ENCODE measurements around the gene DMRTB1. TPM values are rescaled to one million over a fixed set of nuclear protein-coding genes. Genes with fewer than 3 reads are reported as not detected.

The DMRTB1 gene
- total RNA-seq, 1 experiment from 2014 or later: not detected

DNA sequence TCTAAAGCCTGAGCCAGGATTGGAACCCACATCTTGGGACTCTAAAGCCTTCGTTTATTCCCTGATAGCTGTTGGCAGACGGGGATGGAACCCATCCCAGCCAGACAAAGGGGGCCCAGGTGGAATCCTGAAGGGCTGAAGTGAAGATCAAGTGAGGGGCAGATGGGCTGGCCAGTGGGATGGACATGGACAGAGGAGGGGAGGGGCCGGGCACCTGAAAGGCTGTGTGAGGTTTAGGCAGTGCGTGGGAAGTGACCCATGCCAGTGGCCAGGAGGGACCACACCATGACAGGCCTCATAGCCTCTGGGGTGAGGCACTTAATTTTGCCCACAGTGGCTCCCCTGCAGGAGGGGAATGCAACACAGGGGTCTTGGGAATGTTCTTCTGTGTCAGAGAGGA lies 44.6 kb upstream of the DMRTB1 start:
- Histone ChIP-seq H3K27ac (ENCODE audit: low read length) (no peak overlapping the region), H3K9me3 (ENCODE audit: low read length) (no peaks in the 10 kb centered on the region)

DNA sequence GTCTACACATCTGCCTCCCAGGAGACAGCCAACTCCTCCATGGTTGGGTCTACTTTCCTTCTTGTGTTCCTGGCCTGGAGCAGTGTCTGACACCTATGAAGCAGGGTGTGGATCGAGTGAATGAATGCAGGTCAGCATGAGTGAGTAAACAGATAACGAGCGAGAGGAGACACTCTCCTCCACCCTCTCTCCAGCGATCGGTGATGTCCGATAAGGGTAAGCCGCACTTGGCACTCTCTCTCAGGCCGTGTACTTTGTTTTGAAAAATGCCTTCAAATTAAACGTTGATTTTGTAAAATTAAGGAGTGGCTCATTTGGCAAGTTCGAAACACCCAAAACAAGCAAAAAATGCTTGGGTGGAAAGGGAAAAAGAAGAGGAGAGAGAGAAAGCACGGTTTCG lies 43.8 kb upstream of the DMRTB1 start:
- Histone ChIP-seq H3K9me2 (replicated peaks; ENCODE audit: insufficient read depth, low read length) (no peaks in the 10 kb centered on the region), H3K9me3 (ENCODE audit: low read length) (no peaks in the 10 kb centered on the region), H3K36me3 (ENCODE audit: insufficient read depth, low read length) (no peaks in the 10 kb centered on the region), H3K79me2 (ENCODE audit: low read length) (no peaks in the 10 kb centered on the region), H3K4me1 (ENCODE audit: low read length) (no peaks in the 10 kb centered on the region), H3K27me3 (ENCODE audit: low read length) (no peaks in the 10 kb centered on the region), H3K4me2 (ENCODE audit: low read depth, low read length, poor library complexity, severe bottlenecking) (no peak overlapping the region), H3K9ac (ENCODE audit: low read length) (no peak overlapping the region), H3K4me3 (ENCODE audit: low read length) (no peak overlapping the region), H2AFZ (ENCODE audit: low read length) (no peak overlapping the region), H3K27ac (ENCODE audit: low read length) (no peak overlapping the region), H4K20me1 (ENCODE audit: insufficient read depth, low read depth, low read length) (no peaks in the 10 kb centered on the region)
- no peak for DNase-seq

More for the DNA sequence above, 44.6 kb upstream of the DMRTB1 start:
- no peaks in the 10 kb centered on the region for H3K36me3 ChIP-seq (ENCODE audit: insufficient read depth, low read length)
- H3K79me2 ChIP-seq (ENCODE audit: low read length): no peaks in the 10 kb centered on the region
- H3K9ac ChIP-seq (ENCODE audit: low read length): no peak overlapping the region
- H3K27me3 ChIP-seq (ENCODE audit: low read length): no peaks in the 10 kb centered on the region
- no peak for DNase-seq
- no peaks in the 10 kb centered on the region for H3K9me2 ChIP-seq (replicated peaks; ENCODE audit: insufficient read depth, low read length)
- no peaks in the 10 kb centered on the region for H4K20me1 ChIP-seq (ENCODE audit: insufficient read depth, low read depth, low read length)
- no peak overlapping the region for H3K4me2 ChIP-seq (ENCODE audit: low read depth, low read length, poor library complexity, severe bottlenecking)
- H2AFZ ChIP-seq (ENCODE audit: low read length): no peak overlapping the region
- H3K4me3 ChIP-seq (ENCODE audit: low read length): no peak overlapping the region
- H3K4me1 ChIP-seq (ENCODE audit: low read length): peaks cover 1% of the 10 kb centered on the region; the same call in 1 of the 2 replicates

DNA sequence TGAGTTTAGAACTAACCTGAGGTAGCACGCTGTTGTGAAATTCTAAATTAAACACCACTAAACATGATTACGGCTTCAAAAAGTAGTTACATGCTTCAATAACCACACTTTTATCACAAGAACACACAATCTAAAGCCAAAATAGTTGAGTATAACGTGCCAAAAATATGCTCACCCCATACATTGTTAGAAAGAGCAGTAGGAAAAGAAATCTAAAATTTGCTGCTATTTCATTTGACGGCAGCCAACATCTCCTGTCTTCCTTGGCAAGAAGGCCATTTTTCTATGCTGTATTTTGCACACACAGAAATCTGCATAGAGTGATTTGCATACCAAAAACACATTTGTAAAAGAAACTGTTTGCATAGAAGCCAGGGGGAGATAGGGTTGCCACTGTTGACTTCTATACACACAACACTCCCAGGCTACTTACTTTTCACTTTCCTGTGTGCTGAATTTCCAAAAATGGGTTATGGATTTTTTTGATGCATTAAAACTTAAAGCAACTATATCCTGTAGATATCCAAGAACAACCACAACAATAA lies 42.9 kb upstream of the DMRTB1 start:
- Histone ChIP-seq H3K4me1 (ENCODE audit: low read length) (no peaks in the 10 kb centered on the region), H3K4me2 (ENCODE audit: low read depth, low read length, poor library complexity, severe bottlenecking) (no peak overlapping the region)

DNA sequence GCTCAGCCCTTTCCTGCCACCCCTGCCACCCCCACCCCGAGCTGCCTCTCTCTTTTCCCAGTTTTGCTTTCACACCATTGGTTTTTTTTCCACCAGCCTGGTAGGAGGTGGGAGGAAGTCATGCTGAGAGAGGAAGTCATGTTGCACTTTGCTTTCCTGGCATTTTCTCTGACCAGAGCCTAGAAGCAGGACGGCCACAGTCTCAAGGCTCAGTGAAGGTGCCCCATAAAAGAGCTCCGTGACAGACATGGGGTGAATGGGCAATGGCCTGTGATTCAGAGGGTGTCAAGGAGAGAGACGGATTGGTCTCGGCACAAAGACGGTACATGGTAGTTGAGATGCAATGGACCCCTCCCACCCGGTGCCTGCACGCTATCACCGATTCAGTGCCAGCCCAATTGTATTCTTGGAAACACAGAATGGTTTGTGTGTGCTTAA lies 42.1 kb upstream of the DMRTB1 start:
- Histone ChIP-seq H3K27me3 (ENCODE audit: low read length) (no peaks in the 10 kb centered on the region), H3K4me1 (ENCODE audit: low read length) (no peaks in the 10 kb centered on the region), H3K4me2 (ENCODE audit: low read depth, low read length, poor library complexity, severe bottlenecking) (no peak overlapping the region), H2AFZ (ENCODE audit: low read length) (no peak overlapping the region), H3K9me2 (replicated peaks; ENCODE audit: insufficient read depth, low read length) (no peaks in the 10 kb centered on the region), H3K9me3 (ENCODE audit: low read length) (no peaks in the 10 kb centered on the region), H3K36me3 (ENCODE audit: insufficient read depth, low read length) (no peaks in the 10 kb centered on the region), H3K4me3 (ENCODE audit: low read length) (no peak overlapping the region), H3K79me2 (ENCODE audit: low read length) (no peaks in the 10 kb centered on the region), H3K27ac (ENCODE audit: low read length) (no peak overlapping the region), H3K9ac (ENCODE audit: low read length) (no peak overlapping the region), H4K20me1 (ENCODE audit: insufficient read depth, low read depth, low read length) (no peaks in the 10 kb centered on the region)
- no peak for DNase-seq

More for the DNA sequence above, 42.9 kb upstream of the DMRTB1 start:
- Histone ChIP-seq H3K79me2 (ENCODE audit: low read length) (no peaks in the 10 kb centered on the region), H3K27me3 (ENCODE audit: low read length) (no peaks in the 10 kb centered on the region), H3K27ac (ENCODE audit: low read length) (no peak overlapping the region), H2AFZ (ENCODE audit: low read length) (no peak overlapping the region), H3K9me2 (replicated peaks; ENCODE audit: insufficient read depth, low read length) (no peaks in the 10 kb centered on the region), H3K9ac (ENCODE audit: low read length) (no peak overlapping the region), H3K36me3 (ENCODE audit: insufficient read depth, low read length) (no peaks in the 10 kb centered on the region), H3K4me3 (ENCODE audit: low read length) (no peak overlapping the region), H4K20me1 (ENCODE audit: insufficient read depth, low read depth, low read length) (no peaks in the 10 kb centered on the region), H3K9me3 (ENCODE audit: low read length) (no peaks in the 10 kb centered on the region)
- no peak for DNase-seq

GRCh38 chr1:53419034-53419433 lies 40.2 kb upstream of the DMRTB1 start:
- no peak overlapping the region for H2AFZ ChIP-seq (ENCODE audit: low read length)
- H4K20me1 ChIP-seq (ENCODE audit: insufficient read depth, low read depth, low read length): no peaks in the 10 kb centered on the region
- no peaks in the 10 kb centered on the region for H3K27me3 ChIP-seq (ENCODE audit: low read length)
- no peak overlapping the region for H3K27ac ChIP-seq (ENCODE audit: low read length)
- H3K9ac ChIP-seq (ENCODE audit: low read length): no peak overlapping the region
- no peak overlapping the region for H3K4me3 ChIP-seq (ENCODE audit: low read length)
- H3K79me2 ChIP-seq (ENCODE audit: low read length): no peaks in the 10 kb centered on the region
- H3K36me3 ChIP-seq (ENCODE audit: insufficient read depth, low read length): no peaks in the 10 kb centered on the region
- H3K4me1 ChIP-seq (ENCODE audit: low read length): no peaks in the 10 kb centered on the region
- H3K9me2 ChIP-seq (replicated peaks; ENCODE audit: insufficient read depth, low read length): no peaks in the 10 kb centered on the region
- DNase-seq: no peak
- H3K4me2 ChIP-seq (ENCODE audit: low read depth, low read length, poor library complexity, severe bottlenecking): no peak overlapping the region
- H3K9me3 ChIP-seq (ENCODE audit: low read length): no peaks in the 10 kb centered on the region

GRCh38 chr1:53420341-53420740 lies 38.9 kb upstream of the DMRTB1 start:
- Histone ChIP-seq H2AFZ (ENCODE audit: low read length) (no peak overlapping the region), H3K79me2 (ENCODE audit: low read length) (no peaks in the 10 kb centered on the region), H3K4me1 (ENCODE audit: low read length) (no peaks in the 10 kb centered on the region), H3K27me3 (ENCODE audit: low read length) (no peaks in the 10 kb centered on the region), H3K9ac (ENCODE audit: low read length) (no peak overlapping the region), H3K9me3 (ENCODE audit: low read length) (no peaks in the 10 kb centered on the region), H3K27ac (ENCODE audit: low read length) (no peak overlapping the region), H3K4me2 (ENCODE audit: low read depth, low read length, poor library complexity, severe bottlenecking) (no peak overlapping the region), H4K20me1 (ENCODE audit: insufficient read depth, low read depth, low read length) (no peaks in the 10 kb centered on the region), H3K4me3 (ENCODE audit: low read length) (no peak overlapping the region), H3K36me3 (ENCODE audit: insufficient read depth, low read length) (no peaks in the 10 kb centered on the region), H3K9me2 (replicated peaks; ENCODE audit: insufficient read depth, low read length) (no peaks in the 10 kb centered on the region)
- no peak for DNase-seq

DNA sequence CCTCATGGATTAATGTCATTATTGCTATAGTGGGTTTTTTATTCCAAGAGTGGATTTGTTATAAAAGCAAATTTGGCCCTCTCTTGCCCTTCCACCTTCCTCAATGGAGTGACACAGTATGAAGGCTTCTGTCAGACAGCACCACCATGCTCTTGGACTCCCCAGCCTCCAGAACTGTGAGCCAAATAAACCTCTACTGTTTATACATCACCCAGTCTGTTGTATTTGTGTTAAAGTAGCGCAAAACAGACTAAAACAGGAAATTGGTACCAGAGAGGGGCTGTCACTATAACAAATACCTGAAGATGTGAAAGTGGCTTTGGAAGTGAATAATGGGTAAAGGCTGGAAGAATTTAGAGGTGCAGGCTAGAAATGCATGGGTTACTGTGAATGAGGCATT lies 38.0 kb upstream of the DMRTB1 start:
- Histone ChIP-seq H3K27me3 (ENCODE audit: low read length) (no peaks in the 10 kb centered on the region), H4K20me1 (ENCODE audit: insufficient read depth, low read depth, low read length) (no peaks in the 10 kb centered on the region), H3K4me3 (ENCODE audit: low read length) (no peak overlapping the region), H3K4me1 (ENCODE audit: low read length) (no peaks in the 10 kb centered on the region), H3K27ac (ENCODE audit: low read length) (no peak overlapping the region), H3K4me2 (ENCODE audit: low read depth, low read length, poor library complexity, severe bottlenecking) (no peak overlapping the region), H3K79me2 (ENCODE audit: low read length) (no peaks in the 10 kb centered on the region), H3K36me3 (ENCODE audit: insufficient read depth, low read length) (no peaks in the 10 kb centered on the region), H3K9ac (ENCODE audit: low read length) (no peak overlapping the region), H2AFZ (ENCODE audit: low read length) (no peak overlapping the region), H3K9me2 (replicated peaks; ENCODE audit: insufficient read depth, low read length) (no peaks in the 10 kb centered on the region), H3K9me3 (ENCODE audit: low read length) (no peaks in the 10 kb centered on the region)
- no peak for DNase-seq

GRCh38 chr1:53430261-53430660 lies 28.9 kb upstream of the DMRTB1 start:
- Histone ChIP-seq H3K4me1 (ENCODE audit: low read length) (peaks cover 3% of the 10 kb centered on the region; the same call in 1 of the 2 replicates), H3K9ac (ENCODE audit: low read length) (no peak overlapping the region), H3K36me3 (ENCODE audit: insufficient read depth, low read length) (no peaks in the 10 kb centered on the region), H3K9me3 (ENCODE audit: low read length) (no peaks in the 10 kb centered on the region), H3K4me2 (ENCODE audit: low read depth, low read length, poor library complexity, severe bottlenecking) (no peak overlapping the region), H3K9me2 (replicated peaks; ENCODE audit: insufficient read depth, low read length) (no peaks in the 10 kb centered on the region), H3K79me2 (ENCODE audit: low read length) (no peaks in the 10 kb centered on the region), H3K27ac (ENCODE audit: low read length) (no peak overlapping the region), H3K27me3 (ENCODE audit: low read length) (no peaks in the 10 kb centered on the region), H2AFZ (ENCODE audit: low read length) (no peak overlapping the region), H3K4me3 (ENCODE audit: low read length) (no peak overlapping the region), H4K20me1 (ENCODE audit: insufficient read depth, low read depth, low read length) (no peaks in the 10 kb centered on the region)
- no peak for DNase-seq

Measured in Karpas-422 (cell line).